NCI-H446 treated with DMSO at 0.1 percent for 48 hours (cell line): ENCODE measurements around the gene TAF6.
A peak's percentile ranks its signal among the peaks of the same experiment; 100 is the strongest.

Experiments used
- DNase-seq: peaks from one replicate; lab custom pipeline; 2025; lab: John Stamatoyannopoulos, UW

Gene TAF6

DNA sequence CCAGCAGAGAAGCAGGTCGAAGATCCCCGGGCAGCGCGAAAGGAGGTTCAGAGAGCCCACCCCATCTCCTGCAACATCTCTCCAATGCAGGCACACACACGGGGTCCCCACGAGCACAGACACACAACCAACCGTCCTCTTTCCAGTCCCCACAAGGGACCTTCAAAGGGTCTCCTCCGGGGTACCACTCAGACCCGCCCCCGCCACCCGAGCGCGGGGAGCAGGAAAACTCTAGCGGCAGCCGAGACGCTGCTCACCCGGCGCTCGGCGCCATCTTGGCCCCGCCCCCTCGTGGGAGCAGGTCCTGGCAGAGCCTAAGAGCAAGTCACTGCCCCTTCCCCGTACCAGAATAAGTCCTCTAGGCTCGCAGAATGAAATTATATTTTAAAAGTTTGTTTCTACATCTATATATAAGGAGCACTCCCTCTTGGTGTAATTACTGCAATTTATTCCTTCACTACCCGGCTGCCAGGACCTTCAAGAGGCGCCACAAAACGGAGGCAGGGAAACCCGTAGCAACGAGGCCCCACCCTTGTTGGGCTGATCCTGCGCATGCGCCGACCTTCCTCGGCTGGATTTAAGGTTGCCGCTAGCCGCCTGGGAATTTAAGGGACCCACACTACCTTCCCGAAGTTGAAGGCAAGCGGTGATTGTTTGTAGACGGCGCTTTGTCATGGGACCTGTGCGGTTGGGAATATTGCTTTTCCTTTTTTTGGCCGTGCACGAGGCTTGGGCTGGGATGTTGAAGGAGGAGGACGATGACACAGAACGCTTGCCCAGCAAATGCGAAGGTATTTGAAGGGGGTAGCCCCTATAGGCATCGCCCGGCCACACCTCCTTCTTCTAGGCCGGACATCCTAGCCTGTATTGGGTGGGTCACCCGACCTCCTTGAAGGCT lies at the start of gene TAF6, which contains the start of gene CNPY4:
Gene TAF6 (minus strand): TSS at position 287 of the 898 bp plus-strand sequence. CDS start 5,149 bp downstream, outside the sequence.
Gene CNPY4 (plus strand): TSS at position 563 of the 898 bp plus-strand sequence. CDS start 111 bp downstream, at position 674.
- peak; percentile 84 for DNase-seq

DNA sequence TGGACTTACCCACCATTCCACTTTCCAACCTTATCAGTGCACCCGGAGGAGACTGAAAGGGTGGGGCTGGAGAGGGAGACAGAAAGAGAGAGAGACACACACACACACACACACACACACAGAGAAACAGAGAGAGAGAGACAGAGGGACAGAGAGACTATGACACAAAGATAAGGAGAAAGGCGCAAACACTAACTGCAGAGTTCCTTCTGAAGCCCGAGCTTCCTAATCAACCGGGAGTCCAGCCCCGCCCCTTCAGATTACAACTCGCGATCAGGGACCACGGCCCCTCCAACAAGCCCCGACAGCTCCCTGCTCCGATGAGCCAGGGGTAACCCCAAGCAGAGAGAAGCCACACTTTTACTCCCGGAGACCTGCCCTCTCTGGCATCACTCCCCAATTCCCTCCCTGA lies 48.8 kb upstream of the TAF6 start:
- no peak for DNase-seq

DNA sequence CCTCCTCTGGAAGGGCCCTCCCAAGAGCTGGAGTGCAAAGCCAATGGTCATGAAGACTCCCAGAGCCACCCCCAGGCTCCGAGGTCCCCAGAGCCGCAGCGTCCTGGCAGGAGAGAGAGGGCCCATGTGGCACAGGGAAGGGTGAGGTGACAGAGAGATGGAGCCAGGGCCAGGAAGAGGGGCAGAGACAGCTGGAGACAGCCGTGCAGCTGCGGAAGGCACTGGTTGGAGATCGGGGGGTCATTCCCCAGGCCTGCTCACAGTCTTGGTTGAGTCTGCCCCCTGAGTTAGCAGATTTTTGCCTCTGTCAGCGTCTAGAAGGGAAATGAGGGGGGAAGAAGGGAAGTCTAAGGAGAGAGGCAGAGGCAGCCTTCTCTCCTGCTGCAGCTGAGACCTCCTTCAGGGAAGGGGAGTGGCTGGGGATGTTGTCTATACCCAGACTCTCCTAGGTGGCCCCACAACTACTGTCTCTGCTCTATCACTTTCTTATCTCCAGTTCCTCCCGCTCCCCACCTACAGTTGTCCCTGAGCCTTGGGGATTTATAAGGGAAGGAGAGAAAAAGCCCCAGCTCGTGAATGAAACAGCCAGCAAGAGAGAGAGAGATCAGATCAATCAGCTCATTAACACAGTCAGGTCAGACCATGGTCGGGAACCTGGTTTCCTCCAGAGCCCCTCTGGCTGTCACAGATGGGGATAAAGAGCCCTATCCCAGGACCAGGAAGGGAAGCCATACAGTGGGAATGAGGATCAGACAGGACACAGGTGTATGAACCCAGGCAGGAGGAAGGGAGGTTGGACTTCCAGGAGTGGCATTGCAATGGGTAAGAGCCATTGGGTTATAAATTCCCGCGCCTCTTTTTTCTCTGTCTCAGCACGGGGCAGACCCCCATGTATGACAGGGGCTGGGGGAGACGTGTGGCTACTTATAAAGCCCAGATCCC lies 48.1 kb upstream of the TAF6 start:
- DNase-seq = no peak

DNA sequence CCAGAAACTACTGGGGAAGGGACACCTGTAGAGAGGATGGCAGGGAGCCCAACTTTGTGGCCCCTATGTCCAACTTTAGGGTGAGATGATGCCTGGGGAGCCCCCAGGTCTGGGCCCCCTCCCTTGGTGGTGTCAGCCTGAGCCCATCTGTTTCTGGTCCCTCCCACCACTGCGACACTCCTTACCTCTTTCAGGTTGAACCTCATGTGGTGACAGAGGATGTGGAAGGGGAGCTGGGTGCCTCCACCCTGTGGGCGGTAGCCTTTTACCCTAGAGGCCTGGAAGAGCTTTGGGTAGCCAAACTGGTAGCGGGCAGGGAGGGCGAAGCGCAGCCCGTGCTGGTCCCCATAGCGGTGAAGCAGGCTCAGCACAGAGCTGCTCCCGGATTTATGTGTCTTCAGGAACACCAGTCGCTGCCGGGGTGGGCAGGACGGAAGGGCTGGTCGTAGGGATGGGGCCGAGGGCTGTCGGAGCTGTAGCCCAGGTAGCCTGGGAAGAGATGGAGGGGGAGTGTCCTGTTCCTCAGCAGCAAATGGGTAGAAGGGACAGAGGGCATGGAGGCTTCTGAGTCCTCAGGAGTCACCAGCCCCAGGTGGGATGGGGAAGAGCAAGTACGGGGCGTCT lies 47.3 kb upstream of the TAF6 start:
- DNase-seq = no peak

DNA sequence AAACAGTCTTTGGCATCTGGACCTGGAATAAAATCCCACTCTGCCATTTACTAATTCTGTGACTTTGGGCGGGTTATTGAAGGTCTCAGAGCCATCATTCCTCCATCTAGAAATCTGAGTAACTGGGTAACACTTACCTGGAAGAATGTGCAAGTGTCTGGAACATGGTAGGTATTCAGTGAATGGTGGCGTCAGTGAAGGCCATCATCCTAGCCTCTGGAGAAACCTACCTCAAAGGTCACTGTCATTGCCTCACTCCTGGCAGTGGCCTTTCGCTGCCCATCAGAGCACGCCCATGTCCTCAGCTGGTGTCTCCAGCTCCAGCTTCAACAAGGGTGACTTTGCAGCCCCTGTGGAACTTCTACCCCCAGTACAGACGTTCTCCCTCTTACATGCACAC lies 44.7 kb upstream of the TAF6 start:
- no peak for DNase-seq

DNA sequence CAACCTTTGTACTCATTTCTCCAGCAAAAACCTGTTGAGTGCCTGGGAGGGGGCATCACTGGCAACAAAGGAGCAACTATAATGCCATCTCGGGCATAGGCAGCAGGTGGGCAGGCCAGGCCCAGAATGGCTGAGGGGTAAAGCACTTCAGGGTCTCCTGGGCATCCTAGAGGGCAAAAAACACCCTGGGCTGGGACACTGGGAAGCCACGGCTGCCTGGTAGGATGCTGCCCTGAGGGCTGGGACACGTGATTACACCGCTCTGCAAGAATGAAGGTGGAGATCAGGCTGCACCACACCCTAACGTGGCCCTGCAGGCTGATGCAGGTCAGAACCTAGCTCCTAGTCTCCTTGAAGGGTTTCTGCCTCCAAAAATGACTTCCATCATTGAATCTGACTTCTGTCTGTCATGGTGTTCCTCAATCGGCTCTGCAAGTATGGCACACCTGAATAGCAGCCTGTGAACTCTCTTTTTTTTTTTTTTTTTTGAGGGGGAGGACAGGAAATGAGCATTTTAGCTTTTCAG lies 43.9 kb upstream of the TAF6 start:
- no peak for DNase-seq

DNA sequence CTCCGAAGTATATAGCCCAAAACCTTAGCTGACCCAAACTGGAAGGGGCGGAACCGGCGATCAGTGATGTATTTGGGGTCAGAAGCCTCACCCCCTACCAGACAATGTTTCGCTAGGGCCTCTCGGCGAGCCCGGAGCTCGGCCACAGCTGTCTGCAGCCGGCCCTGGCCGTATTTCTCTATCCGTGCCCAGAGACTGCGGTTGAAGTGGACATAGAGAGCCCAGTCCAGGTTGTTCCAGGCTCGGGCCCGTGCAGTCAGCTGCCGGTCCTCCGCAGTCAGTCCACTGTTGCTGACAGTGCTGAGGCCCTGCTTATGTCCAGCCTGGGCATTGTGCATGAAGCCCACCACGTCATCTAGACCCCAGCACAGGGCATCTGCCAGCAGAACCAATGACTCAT lies 40.9 kb upstream of the TAF6 start:
- no peak for DNase-seq

DNA sequence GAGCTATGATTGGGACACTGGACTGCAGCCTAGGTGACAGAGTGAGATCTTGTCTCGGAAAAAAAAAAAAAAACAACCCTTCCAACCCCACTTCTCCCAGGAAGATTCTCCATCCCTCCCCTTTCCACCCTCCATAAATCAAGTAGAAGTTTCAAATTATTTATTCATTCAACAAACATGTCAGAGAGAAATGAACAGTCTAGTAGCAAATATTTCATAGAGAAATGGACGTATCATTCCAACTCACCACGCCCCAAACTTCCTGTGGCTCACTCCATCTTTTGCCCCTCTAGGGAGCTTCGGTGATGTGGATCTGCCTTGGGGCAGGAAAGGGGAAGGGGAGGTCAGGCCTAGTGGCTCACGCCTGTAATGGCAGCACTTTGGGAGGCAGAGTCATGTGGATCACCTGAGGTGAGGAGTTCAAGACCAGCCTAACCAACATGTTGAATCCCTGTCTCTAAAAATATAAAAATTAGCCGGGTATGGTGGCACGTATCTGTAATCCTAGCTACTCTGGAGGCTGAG lies 40.0 kb upstream of the TAF6 start:
- DNase-seq = no peak

DNA sequence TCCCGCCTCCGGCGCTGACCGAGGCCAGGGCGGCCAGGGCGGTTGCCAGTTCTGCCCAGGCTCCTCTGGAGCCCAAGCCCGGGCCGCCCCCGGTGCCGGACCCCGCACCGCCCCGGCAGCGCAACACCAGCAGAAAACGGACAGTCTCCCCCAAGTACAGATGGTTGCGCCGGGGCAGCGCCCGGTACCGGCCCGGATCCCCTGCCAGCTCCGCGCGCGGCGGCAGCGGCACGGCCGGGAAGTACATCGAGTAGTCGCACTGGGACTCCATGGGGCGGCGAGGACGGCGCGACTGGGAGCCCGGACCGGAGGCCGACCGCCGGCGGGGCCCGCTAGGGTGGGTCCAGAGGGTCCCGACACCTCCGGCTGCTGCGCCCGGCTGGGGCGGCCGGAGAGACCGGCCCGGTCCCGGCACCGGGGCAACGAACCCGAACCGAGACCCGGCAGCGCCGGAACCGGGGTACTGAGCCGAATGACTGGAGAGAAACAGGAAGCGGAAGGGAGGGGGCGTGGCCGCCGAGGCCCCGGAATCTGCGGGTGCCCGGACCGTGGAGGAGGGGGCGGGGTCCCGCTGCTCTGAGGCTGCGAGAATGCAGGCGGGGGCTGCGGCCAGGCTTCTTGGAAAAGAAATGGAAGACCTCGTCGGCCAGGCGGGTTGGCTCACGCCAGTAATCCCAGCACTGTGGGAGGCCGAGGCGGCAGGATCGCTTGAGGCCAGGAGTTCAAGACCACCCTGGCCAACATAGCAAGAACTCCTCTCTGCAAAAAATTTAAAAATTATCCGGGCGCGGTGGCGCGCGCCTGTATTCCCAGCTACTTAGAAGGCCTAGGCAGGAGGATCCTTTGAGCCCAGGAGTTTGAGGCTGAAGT lies 39.3 kb upstream of the TAF6 start, which contains the start of gene TRAPPC14:
Gene TRAPPC14 (minus strand): TSS at position 495 of the 870 bp plus-strand sequence. CDS start 224 bp downstream, at position 271.
- DNase-seq = peak; percentile 44

DNA sequence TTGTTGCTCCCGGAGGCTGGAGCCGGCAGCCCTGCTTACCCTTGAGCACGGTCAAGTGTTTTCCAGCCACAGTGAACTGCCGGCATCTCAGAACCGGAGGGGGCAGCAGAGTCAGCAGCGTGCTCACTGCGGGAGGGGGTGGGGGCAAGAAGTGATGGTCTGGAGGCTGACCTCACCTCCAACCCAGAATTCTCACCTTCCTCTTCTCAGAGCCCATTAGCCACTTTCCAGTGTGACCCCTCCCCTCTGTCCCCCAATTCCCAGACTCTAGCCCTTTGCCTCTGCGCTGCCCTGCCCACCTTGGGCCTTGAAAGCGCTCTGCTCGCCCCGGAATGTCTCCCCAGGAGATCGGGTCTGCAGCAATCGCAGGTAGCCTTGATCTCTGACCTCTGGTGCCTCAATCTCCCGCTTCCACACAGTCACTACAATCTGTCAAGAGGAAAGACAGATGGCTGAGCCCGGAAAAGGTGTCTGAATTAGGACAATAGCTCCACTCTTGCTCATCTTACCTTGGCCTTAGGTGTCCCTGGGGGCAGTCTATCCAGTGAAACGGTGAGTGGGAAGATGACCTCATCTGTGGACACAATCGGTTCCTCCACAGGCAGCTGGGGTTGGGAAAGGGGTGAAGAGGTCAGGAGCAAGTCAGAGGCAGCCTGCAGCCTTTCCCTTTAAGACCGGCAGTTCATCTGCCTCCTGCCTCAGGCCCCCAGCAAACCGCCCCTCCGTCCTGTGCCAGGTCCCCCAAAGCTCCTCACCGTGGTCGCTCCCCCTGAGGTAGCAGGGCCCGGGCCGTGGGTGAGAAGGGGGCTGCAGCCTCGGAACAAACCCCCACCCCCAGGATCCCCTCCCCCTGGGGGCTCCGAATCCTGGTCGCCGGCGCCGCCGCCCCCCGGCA lies 38.4 kb upstream of the TAF6 start:
- no peak for DNase-seq

DNA sequence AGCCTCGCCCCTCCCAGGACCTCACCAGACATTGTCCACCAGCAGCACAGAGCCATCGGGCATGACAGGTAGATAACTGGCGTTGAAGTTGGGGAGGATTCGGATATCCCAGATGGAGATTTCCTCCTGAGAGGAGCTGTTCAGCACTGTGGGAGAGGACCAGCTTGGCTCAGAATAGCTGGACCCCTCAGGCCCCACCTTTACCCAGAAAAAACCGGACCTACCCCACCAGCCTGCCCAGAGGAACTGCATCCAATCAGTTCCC lies 37.8 kb upstream of the TAF6 start:
- no peak for DNase-seq

DNA sequence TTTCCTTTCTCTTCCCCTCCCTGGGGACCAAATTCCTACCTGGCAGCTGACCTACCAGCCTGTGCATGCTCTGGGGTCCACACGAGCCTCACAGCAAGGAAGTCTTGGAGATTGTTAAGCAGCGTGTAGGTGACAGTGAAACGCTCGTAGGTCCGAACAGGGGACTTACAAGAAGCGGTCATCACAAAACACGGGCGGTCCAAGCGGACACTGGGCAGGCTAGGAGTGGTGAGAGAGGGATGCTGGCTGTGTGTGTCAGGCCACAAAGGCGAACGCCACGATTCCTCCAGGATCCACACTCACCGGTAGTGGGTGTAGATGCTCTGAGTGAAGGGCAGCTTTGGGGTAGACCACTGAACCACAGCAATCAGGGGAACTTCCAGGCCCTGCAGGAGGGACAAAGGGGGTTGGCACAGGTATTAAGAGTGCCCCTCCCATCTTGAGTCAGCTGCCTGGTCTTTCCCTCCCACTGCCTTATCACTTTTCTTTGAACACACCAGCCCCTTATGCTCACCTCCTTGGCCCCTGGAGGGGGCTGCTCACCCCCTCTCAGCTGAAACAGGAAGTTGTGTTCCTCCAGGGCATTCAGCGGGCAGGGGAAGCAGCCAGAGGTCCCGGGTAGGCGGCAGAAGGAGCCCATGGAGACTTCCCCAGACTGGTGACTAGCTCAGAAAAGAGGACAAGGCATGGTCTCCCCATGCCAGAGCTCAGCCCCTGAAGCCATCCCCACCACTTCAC lies 37.3 kb upstream of the TAF6 start:
- no peak for DNase-seq

DNA sequence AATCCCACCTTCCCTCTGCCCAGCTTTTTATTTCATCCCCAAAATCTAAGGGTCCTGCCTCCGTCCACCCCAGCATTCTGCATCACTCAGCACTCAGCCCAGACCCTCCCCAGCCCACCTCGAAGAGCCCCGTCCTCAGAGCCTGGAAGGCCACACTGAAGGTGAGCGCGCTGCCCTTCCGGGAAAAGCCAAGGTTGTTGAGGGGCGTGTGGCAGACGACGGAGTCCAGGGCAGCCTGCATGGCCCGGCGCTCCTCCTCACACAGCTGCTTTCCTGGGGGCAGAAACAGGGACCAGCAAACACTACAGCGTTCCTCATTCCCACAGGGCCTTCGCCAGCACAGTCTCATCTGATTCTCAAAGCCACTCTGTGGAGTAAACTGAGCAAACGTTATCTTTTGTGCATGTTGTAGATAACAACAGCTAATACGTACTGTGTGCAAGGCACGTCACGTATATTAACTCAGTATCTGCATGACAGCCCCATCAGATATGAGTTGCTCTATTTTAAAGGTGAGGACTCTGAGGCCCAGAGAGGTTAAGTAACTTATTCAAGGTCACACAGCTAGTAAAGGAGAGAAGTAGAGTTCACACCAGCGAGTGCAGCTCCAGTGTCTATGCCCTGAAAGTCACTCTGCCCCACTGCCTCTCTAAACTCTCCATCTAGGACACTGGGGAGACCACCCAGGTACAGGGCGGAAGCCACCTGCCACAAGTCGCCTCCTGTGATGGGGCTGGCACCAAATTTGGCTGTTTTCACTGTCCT lies 36.6 kb upstream of the TAF6 start:
- DNase-seq = no peak

DNA sequence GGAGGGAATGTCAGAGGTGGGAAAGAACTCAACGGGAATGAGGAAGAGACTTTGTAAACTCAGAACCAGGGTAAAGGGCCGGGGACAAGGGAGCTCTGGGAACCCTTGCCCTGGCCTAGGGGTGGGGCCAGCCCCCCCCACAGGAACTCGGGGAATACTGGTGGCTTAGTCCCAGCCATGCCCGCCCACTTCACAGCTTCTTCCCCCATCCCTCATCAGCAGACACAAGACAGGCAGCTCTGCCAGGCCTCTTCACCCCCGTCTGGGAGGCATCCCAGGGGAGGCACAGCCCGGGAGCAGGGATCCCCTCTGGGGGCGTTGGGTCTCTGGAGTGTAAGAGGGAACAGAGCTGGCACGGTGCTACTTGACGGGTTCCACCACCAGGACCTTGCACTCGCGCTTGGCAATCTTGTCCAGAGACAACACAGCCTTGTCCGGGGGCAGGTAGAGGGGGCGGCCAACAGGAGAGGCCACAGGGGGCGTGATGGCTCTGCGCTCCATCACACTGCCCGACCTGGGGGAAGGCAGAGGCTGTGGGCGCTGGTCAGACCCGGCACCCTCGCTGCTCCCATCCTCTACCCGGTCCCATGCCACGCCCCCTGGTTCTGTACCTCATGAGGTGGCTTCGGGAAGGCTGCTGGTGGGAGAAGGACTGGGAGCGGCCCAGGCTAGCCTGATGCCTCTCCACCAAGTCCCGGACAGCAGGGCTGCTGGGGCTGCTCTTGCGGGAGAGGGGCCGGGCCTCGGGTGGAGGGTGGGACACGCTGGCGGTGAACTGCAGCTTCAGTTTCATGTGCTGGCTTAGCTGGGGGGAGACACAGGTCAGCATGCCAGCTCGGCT lies 35.7 kb upstream of the TAF6 start:
- no peak for DNase-seq

DNA sequence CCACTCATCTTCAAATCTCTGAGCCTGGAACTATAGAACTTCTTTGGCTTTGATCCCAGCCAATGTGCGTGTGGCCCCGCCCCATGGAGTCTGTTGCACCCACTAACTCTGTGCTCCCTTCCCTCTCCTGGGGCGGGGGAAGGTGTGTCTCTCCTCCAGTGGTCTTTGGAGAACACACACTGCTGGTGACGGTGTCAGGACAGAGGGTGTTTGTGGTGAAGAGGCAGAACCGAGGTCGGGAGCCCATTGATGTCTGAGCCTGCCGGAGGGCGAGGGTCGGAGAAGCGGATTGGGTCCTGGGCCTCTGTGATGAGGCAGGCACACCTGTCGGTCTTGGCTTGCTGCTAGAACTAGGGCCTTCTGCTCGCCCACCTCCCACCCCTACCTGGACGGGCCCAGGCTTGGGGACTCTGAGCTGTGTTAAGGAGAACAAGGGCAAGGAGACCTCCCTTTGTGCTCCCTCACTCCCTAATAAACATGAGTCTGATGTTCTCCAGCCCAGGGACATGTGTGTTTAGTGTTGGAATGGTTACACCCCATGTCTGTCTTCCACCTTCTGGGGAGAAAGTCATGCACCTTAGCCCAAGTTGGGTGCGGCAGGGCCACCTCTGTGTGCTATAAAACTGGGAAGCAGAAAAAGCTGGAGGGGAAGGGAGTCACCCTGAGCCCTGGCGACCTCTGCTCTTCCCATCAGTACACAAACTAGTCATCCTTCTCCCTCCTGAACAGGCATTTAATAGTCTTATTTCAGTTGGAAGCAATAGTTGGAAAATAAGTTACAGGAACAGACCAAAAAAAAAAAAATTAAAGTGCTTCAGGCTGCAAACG lies 34.8 kb upstream of the TAF6 start:
- no peak for DNase-seq

DNA sequence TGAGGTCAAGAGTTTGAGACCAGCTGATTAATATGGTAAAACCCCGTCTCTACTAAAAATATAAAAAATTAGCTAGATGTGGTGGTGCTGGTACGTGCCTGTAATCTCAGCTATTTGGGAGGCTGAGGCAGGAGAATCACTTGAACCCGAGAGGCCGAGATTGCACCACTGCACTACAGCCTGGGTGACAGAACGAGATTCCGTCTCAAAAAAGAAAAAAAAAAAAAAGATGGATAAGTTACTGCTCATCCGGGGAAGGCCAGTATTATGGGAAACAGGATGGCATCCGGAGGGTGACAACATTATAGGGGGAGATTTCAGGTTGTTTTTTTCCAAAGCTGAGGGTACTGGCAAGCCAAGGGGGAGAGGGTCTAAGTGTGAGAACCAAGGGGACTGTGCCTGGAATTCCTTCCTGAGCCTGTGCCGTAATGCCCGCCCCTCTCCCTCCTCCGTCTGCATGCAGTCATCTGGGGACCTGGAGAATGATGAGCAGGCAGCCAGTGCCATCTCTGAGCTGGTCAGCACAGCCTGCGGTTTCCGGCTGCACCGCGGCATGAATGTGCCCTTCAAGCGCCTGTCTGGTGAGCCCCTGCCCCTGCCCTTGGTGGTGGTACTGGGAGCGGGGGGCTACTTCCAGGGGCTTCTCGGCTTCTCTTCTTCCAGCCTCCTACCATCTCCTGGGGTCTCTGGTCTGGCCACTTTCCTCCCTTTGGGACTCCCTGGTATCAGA lies 33.9 kb upstream of the TAF6 start:
- DNase-seq = no peak
